Measurements from ENCODE around the gene JAM3. TPM values are rescaled to one million over a fixed set of nuclear protein-coding genes. Genes with fewer than 3 reads are reported as not detected.
"Not testable (repeated sequence)": the region's sequence is repeated elsewhere in the genome, so short reads cannot be mapped to it uniquely, and the experiment has no call there.

Gene JAM3
- total RNA-seq, 1 donor from 2014 or later, result 3.9 TPM

DNA sequence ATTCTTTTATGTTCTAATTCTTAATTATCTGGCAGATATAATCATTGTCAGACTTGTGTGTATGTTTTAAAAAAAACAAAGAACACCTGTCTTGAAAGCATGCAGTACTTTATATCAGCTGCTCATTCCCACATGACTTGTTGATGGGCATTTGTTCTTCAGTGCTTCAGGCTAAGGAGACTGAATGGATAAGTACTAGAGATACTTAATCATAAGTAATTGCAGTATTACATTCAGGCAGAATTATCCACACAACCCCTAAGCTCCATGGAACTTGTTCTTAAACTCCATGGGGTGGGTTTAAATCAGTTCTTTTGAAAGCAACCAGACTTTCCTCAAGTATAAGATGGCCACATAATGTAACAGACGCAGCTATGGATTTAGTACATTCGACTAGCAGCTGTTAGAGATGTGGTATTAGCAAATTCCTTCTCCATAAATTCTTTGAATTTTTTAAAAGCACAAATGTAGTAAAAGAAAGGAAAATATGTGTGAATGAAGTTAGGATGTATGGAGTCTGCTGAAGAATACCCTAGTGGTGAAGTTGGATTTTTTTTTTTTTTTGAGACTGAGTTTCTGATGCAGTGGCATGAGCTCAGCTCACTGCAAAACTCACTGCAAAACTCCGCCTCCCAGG lies 3.0 kb downstream of the JAM3 start:
- H3K4me3 Mint-ChIP-seq, result no peak overlapping the region
- DNase-seq (ENCODE audit: low spot score), result no peak
- H3K27me3 Mint-ChIP-seq (ENCODE audit: insufficient read depth), result peaks cover 62% of the 10 kb centered on the region
- peaks cover 8% of the 10 kb centered on the region for H3K4me1 Mint-ChIP-seq (ENCODE audit: low read depth)
- no peak overlapping the region for H3K27ac Mint-ChIP-seq
- intact Hi-C loops (cut with micrococcal nuclease), result no loop called here
- no peaks in the 10 kb centered on the region for H3K9me3 Mint-ChIP-seq
- H3K36me3 Mint-ChIP-seq (ENCODE audit: low read depth), result peaks cover 4% of the 10 kb centered on the region

GRCh38 chr11:134072844-134073243 lies 4.0 kb downstream of the JAM3 start:
- H3K4me3 Mint-ChIP-seq, result no peak overlapping the region
- no peak for DNase-seq (ENCODE audit: low spot score)
- no peaks in the 10 kb centered on the region for H3K9me3 Mint-ChIP-seq
- intact Hi-C loops (cut with micrococcal nuclease), result no loop called here
- H3K36me3 Mint-ChIP-seq (ENCODE audit: low read depth), result peaks cover 4% of the 10 kb centered on the region
- no peak overlapping the region for H3K27ac Mint-ChIP-seq
- H3K4me1 Mint-ChIP-seq (ENCODE audit: low read depth), result peaks cover 8% of the 10 kb centered on the region
- H3K27me3 Mint-ChIP-seq (ENCODE audit: insufficient read depth), result peaks cover 57% of the 10 kb centered on the region

GRCh38 chr11:134074346-134074745 lies 5.5 kb downstream of the JAM3 start:
- intact Hi-C loops (cut with micrococcal nuclease), result no loop called here
- DNase-seq (ENCODE audit: low spot score), result no peak
- no peak overlapping the region for H3K4me3 Mint-ChIP-seq
- no peak overlapping the region for H3K27ac Mint-ChIP-seq
- peaks cover 50% of the 10 kb centered on the region for H3K27me3 Mint-ChIP-seq (ENCODE audit: insufficient read depth)
- H3K36me3 Mint-ChIP-seq (ENCODE audit: low read depth), result no peaks in the 10 kb centered on the region
- no peaks in the 10 kb centered on the region for H3K4me1 Mint-ChIP-seq (ENCODE audit: low read depth)
- H3K9me3 Mint-ChIP-seq, result no peaks in the 10 kb centered on the region

- Mint-ChIP-seq H3K27ac (no peak overlapping the region), H3K4me1 (ENCODE audit: low read depth) (no peaks in the 10 kb centered on the region), H3K27me3 (ENCODE audit: insufficient read depth) (peaks cover 49% of the 10 kb centered on the region), H3K36me3 (ENCODE audit: low read depth) (no peaks in the 10 kb centered on the region), H3K4me3 (no peak overlapping the region), H3K9me3 (no peaks in the 10 kb centered on the region)
- DNase-seq (ENCODE audit: low spot score), result no peak
- intact Hi-C loops (cut with micrococcal nuclease), result no loop called here
These were observed 5.9 kb downstream of the JAM3 start for GRCh38 chr11:134074766-134075165.

DNA sequence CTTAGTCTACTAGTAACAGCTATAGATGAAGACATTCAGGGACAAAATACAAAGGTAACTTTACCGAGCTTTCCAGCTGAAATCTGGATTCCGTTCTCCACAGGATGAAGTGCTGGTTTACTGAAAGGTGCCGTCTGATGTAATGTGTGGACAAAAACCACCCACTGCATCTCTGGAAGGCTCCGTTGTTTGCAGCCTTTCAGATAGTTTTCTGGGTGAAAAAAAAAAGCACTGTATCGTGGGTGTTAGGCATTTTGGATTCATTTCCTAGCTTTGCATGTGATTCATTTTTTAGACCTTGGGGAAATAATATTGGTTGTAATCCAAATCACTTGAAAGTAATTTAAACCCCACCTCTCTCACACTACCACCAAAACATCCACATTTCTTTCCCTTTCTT lies 10.4 kb downstream of the JAM3 start:
- Mint-ChIP-seq H3K36me3 (ENCODE audit: low read depth) (peaks cover 8% of the 10 kb centered on the region), H3K4me1 (ENCODE audit: low read depth) (no peaks in the 10 kb centered on the region), H3K27me3 (ENCODE audit: insufficient read depth) (peaks cover 12% of the 10 kb centered on the region), H3K27ac (no peak overlapping the region), H3K4me3 (no peak overlapping the region), H3K9me3 (peaks cover 22% of the 10 kb centered on the region)
- DNase-seq (ENCODE audit: low spot score), result no peak
- intact Hi-C loops (cut with micrococcal nuclease), result no loop called here

- H3K36me3 Mint-ChIP-seq (ENCODE audit: low read depth); H3K4me1 Mint-ChIP-seq (ENCODE audit: low read depth); H3K27me3 Mint-ChIP-seq (ENCODE audit: insufficient read depth); intact Hi-C loops (cut with micrococcal nuclease); DNase-seq (ENCODE audit: low spot score); H3K27ac Mint-ChIP-seq; H3K4me3 Mint-ChIP-seq: not testable (repeated sequence)
- H3K9me3 Mint-ChIP-seq, result peaks cover 22% of the 10 kb centered on the region
These were observed 12.4 kb downstream of the JAM3 start for GRCh38 chr11:134081258-134081657.

- H3K4me1 Mint-ChIP-seq (ENCODE audit: low read depth), result no peaks in the 10 kb centered on the region
- intact Hi-C loops (cut with micrococcal nuclease), result no loop called here
- no peak overlapping the region for H3K27ac Mint-ChIP-seq
- peaks cover 22% of the 10 kb centered on the region for H3K9me3 Mint-ChIP-seq
- peaks cover 8% of the 10 kb centered on the region for H3K36me3 Mint-ChIP-seq (ENCODE audit: low read depth)
- no peak overlapping the region for H3K4me3 Mint-ChIP-seq
- DNase-seq (ENCODE audit: low spot score), result no peak
- H3K27me3 Mint-ChIP-seq (ENCODE audit: insufficient read depth), result peaks cover 4% of the 10 kb centered on the region
These were observed 14.1 kb downstream of the JAM3 start for GRCh38 chr11:134082990-134083389.

- Mint-ChIP-seq H3K4me1 (ENCODE audit: low read depth) (no peaks in the 10 kb centered on the region), H3K9me3 (peaks cover 12% of the 10 kb centered on the region), H3K4me3 (no peak overlapping the region), H3K36me3 (ENCODE audit: low read depth) (peaks cover 6% of the 10 kb centered on the region), H3K27ac (no peak overlapping the region), H3K27me3 (ENCODE audit: insufficient read depth) (peaks cover 6% of the 10 kb centered on the region)
- DNase-seq (ENCODE audit: low spot score), result no peak
- intact Hi-C loops (cut with micrococcal nuclease), result no loop called here
These were observed 17.5 kb downstream of the JAM3 start for GRCh38 chr11:134086376-134086775.

DNA sequence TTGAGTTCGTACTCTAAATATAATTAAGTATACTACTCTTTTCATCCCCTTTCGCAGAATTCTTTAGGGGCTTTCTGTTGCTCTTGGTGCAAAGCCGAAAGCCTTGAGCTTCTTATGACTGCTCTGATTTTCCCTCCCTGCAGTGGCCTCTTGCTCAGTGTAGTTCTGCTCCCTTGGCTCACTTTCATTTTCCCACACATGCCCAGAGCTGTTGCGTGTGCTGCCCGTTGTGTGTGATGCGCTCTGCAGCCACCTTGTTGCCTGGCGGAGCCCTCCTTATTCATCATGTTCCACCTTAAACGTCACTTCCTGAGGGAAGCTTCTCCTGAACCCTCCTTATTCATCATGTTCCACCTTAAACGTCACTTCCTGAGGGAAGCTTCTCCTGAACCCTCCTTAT lies 23.1 kb downstream of the JAM3 start:
- H3K4me3 Mint-ChIP-seq; H3K4me1 Mint-ChIP-seq (ENCODE audit: low read depth); H3K9me3 Mint-ChIP-seq; H3K36me3 Mint-ChIP-seq (ENCODE audit: low read depth); intact Hi-C loops (cut with micrococcal nuclease); H3K27ac Mint-ChIP-seq; DNase-seq (ENCODE audit: low spot score); H3K27me3 Mint-ChIP-seq (ENCODE audit: insufficient read depth): not testable (repeated sequence)

DNA sequence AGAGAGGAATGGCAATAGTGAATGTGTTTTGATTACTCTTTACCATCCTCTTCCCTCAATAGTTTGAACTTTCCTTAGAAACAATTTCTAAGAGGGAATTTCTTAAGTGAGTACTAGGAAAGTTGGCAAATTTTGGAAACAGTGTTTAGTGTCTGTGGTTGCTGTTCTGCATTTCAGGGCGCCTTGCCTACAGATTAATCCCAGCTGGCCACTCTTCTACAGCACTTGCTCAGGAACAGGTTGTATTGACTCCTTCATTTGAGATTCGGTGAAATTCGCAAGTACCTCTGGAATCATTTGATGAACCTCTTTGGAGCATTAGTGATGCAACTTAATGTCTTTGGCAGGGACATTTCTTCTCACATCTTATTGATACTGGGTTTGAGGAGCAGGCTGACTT lies 28.3 kb downstream of the JAM3 start:
- Mint-ChIP-seq H3K36me3 (ENCODE audit: low read depth) (no peaks in the 10 kb centered on the region), H3K27ac (no peak overlapping the region), H3K4me3 (no peak overlapping the region), H3K9me3 (no peaks in the 10 kb centered on the region), H3K27me3 (ENCODE audit: insufficient read depth) (no peaks in the 10 kb centered on the region), H3K4me1 (ENCODE audit: low read depth) (peaks cover 5% of the 10 kb centered on the region)
- intact Hi-C loops (cut with micrococcal nuclease), result no loop called here
- no peak for DNase-seq (ENCODE audit: low spot score)

GRCh38 chr11:134098566-134099184 lies 29.8 kb downstream of the JAM3 start:
- H3K9me3 Mint-ChIP-seq, result no peaks in the 10 kb centered on the region
- intact Hi-C loops (cut with micrococcal nuclease), result loop anchor here (1.0 kb wide), 2 partner anchors 48 to 171 kb away; no protein-coding TSS in a partner anchor
- no peak for DNase-seq (ENCODE audit: low spot score)
- H3K36me3 Mint-ChIP-seq (ENCODE audit: low read depth), result peaks cover 2% of the 10 kb centered on the region
- peaks cover 5% of the 10 kb centered on the region for H3K4me1 Mint-ChIP-seq (ENCODE audit: low read depth)
- peaks cover 5% of the 10 kb centered on the region for H3K27me3 Mint-ChIP-seq (ENCODE audit: insufficient read depth)
- no peak overlapping the region for H3K27ac Mint-ChIP-seq
- no peak overlapping the region for H3K4me3 Mint-ChIP-seq

- intact Hi-C loops (cut with micrococcal nuclease), result no loop called here
- no peak overlapping the region for H3K27ac Mint-ChIP-seq
- peaks cover 6% of the 10 kb centered on the region for H3K9me3 Mint-ChIP-seq
- H3K4me1 Mint-ChIP-seq (ENCODE audit: low read depth), result peaks cover 5% of the 10 kb centered on the region
- H3K36me3 Mint-ChIP-seq (ENCODE audit: low read depth), result peaks cover 2% of the 10 kb centered on the region
- no peak overlapping the region for H3K4me3 Mint-ChIP-seq
- DNase-seq (ENCODE audit: low spot score), result no peak
- peaks cover 9% of the 10 kb centered on the region for H3K27me3 Mint-ChIP-seq (ENCODE audit: insufficient read depth)
These were observed 31.3 kb downstream of the JAM3 start for GRCh38 chr11:134100171-134100570.

- intact Hi-C loops (cut with micrococcal nuclease), result no loop called here
- H3K9me3 Mint-ChIP-seq, result peaks cover 11% of the 10 kb centered on the region
- H3K36me3 Mint-ChIP-seq (ENCODE audit: low read depth), result peaks cover 2% of the 10 kb centered on the region
These were observed 32.4 kb downstream of the JAM3 start for GRCh38 chr11:134101282-134101681.

More at GRCh38 chr11:134101282-134101681, 32.4 kb downstream of the JAM3 start:
- peaks cover 5% of the 10 kb centered on the region for H3K4me1 Mint-ChIP-seq (ENCODE audit: low read depth)
- H3K4me3 Mint-ChIP-seq, result no peak overlapping the region
- no peak overlapping the region for H3K27ac Mint-ChIP-seq
- H3K27me3 Mint-ChIP-seq (ENCODE audit: insufficient read depth), result peaks cover 9% of the 10 kb centered on the region
- no peak for DNase-seq (ENCODE audit: low spot score)
